SW480 (cell line): ENCODE data around the gene CLRN1.

ENCODE experiments used
- DNase-seq: peaks from one replicate; pipeline ENCODE4 v3.0.0-alpha.2; 2016; ENCODE audit warnings: low spot score

The CLRN1 gene

GRCh38 chr3:150975086-150975991 lies 2.8 kb upstream of the CLRN1 start:
- DNase-seq, result no peak

GRCh38 chr3:150970665-150971324 lies 1.7 kb downstream of the CLRN1 start:
- peak; percentile 10 for DNase-seq

DNA sequence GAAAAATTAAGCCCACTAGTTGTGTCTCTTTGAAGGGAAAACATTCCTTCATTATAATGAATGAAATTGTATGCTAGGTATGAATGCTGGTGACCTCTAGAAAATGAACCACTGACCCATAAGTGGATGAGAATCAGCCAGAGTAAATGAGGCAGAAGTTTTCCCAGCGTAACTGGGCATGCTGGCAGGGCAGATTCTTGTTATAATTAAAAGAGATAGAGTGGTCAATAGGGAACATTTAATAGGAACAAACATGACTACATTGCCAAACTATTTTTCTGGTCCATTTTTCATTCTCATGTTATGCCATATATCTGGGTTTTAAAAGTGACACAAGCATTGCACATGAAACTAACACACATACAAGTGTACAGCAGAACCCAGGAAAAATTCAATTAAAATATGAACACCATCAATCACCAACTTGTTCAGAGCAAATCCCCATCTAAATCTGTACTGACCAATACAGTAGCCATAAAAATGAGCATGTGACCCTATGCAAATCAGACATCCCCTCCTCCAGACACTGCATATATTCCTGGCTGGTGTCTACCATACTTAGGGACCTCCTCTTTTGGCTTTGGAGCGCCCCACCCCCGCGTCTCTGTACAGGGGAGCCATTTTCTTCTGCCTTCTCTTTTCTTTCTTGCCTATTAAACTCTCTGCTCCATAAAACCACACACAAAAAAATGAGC lies 4.0 kb downstream of the CLRN1 start:
- no peak for DNase-seq

GRCh38 chr3:150965436-150965835 lies 7.1 kb downstream of the CLRN1 start:
- DNase-seq, result no peak

DNA sequence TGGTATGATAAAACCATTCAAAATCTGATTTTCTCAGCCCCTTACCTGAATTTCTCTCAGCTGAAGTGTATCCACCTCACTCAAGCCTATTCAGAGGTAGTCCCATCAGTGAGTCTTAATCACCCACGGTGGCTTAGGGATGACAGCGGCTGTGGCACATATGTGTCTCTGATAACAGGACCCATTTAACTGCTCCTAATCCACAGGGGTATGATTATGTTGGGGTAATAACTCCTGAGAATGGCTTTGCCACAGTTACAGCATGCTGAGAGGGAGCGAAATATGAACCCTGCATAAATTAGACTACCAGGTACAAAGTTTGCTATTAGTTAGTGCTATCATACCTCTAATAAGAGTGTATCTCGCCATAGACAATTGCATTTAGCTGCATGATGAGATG lies 10.6 kb downstream of the CLRN1 start:
- no peak for DNase-seq

DNA sequence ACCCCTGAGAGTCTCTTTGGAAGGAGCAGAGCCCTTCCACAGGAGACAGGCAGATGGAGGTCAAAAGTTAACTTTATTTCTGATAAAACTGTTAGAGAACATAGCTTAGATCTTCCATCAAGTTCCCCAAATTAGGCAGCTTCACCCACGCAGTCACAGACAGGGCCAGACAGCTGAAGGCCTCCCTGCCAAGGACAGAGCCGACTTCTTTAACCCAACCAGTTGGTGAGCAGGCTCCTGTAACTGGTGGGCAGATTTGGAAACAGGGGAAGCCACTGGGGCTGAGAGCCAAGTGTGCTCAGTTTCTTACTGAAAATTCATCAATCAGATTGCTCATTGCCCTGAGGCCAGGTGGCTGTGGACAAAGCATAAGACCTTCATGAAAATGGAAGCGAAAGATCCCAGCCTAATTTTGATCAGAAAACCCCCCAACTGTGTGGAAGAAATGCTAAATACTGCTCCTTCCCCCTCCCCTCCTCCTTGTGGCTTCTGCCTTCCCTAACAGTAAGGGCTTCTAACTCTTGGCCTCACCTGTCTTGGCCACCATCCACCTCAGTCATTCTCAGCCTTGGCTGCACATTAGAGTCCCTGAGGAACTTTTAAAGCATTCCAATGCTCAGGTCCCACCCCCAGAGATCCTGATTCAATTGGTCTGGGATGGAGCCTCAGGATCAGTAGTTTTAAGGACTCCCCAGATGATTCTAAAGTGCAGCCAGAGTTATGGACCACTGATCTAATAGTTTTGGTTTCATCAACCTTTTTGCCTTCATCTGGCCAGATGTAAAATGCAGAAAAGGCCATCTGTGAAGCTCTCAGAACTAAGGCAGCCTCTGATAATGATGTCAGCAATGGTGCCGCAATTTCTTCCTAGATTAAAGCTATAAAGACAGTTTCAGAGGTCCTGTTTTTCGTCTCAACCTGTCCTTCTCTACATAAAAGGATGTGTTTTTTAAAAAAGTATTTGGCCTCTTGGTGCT lies 11.5 kb downstream of the CLRN1 start:
- DNase-seq, result no peak

GRCh38 chr3:150958683-150959082 lies 13.8 kb downstream of the CLRN1 start:
- no peak for DNase-seq

- DNase-seq, result no peak
Measured at GRCh38 chr3:150956376-150956775, 16.2 kb downstream of the CLRN1 start.

- no peak for DNase-seq
Measured at GRCh38 chr3:150951923-150952322, 20.6 kb downstream of the CLRN1 start.

GRCh38 chr3:150945226-150946032 lies 27.1 kb downstream of the CLRN1 start:
- peak; percentile 16 for DNase-seq

- DNase-seq, result no peak
Measured at GRCh38 chr3:150942221-150942620, 30.3 kb downstream of the CLRN1 start.

GRCh38 chr3:150936693-150937092 lies 35.8 kb downstream of the CLRN1 start:
- DNase-seq, result no peak

DNA sequence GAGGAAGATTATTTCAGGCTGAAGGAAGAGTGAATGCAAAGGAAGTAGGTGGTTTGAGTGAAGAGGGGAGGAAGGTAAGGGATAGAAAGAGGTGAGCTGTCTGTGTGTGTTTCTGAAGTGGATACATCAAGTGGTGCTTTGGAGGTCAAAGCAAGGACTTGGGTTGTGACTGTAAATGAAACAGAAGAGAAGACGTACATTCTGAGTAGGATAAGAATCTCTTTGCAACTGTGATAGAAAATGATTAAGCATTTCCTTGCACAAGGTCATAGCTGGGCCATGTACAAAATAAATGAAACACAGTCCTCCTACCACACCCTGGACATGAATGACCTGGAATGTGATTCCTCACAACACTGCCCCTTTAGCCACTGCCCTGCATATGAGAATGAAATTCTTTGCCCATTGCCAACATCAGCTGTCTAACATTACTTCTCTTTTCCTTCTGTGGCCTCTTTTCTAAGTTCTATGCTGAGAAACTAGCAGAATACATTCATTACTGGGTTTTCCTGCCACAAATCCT lies 39.0 kb downstream of the CLRN1 start:
- DNase-seq, result no peak

- DNase-seq, result no peak
Measured at GRCh38 chr3:150931745-150932144, 40.8 kb downstream of the CLRN1 start.

DNA sequence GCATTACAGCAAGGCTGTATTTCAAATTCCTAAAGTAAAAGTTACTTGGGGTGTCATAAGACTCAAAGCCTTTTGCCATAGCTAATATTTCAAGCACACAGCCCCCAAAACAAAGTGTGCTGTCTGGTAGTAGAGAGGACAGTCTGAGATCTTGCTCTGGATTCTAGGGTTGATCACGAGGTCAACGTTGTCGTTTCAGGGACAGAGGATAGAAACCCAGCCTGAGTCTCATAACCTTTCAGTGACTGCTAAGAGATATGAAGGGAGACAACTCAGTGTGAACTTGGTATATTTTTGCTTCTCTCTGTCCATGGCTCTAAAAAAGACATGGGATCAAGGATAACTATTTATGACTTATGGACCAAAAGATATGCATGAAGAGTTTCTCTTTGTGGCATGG lies 41.7 kb downstream of the CLRN1 start:
- DNase-seq, result no peak

DNA sequence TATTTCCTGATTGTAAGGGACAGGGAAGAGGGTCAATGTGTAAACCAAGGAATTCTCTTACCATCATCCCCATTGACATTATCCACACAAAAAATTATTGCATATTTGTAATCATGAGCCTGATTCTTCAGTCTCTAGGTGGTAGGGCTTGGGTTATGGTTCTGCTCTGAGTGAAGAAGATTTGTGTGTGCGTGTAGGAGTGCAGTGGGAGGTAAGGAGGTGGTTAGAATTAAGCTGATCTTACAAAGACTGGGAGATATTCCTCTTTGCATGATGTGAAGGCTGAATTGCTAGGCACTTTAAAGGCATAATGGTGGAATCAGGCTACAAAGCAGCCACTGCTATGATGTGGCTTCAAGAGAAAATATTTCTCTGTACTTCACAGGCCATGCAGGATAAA lies 44.3 kb downstream of the CLRN1 start:
- no peak for DNase-seq

GRCh38 chr3:150926328-150926727 lies 46.2 kb downstream of the CLRN1 start:
- DNase-seq, result no peak

- DNase-seq, result peak; percentile 62
Measured at GRCh38 chr3:150925751-150926201, 46.8 kb downstream of the CLRN1 start.

DNA sequence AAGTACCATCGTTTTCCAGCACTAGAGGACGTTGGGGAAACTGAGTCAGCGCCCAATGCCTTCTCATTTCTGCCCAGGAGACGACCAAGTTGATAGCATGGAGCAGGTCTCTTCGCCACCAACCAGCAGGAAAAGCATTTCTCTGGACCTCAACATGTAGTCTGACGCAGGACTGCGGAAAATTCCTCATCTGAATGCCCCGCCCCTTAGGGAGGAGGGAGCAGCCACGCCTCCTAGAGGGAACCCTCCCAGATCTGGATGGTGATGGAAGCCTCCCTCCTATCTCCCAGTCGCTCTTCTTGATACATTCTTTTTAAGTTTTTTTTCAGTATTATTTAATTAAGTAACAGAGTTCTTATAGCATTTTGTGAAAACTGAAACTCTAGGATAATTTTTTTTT lies 49.9 kb downstream of the CLRN1 start:
- DNase-seq, result peak; percentile 47

- DNase-seq, result no peak
Measured at GRCh38 chr3:150921209-150921608, 51.3 kb downstream of the CLRN1 start.
